Gastrocnemius medialis (tissue), 4 donors: ENCODE data around the gene GPR141.

Source experiments
- CTCF ChIP-seq, 5 experiments: fragments of 450-650 bp in 3 of 5; fragments of 200-600 bp in 2 of 5; sonication (generic) in 2 of 5; IDR thresholded peaks in 4 of 5; conservative IDR thresholded peaks in 1 of 5; 1 replicate in 4 of 5; 2 replicates in 1 of 5; pipeline ENCODE4 v1.5.1; 2016 to 2019; ENCODE audit warnings: antibody characterized with exemption in 5 of 5, mild to moderate bottlenecking in 3 of 5, moderate library complexity in 3 of 5
- POLR2A ChIP-seq, 2 donors: fragments of 450-650 bp; IDR thresholded peaks; one replicate each; pipeline ENCODE4 v1.6.1; 2017; ENCODE audit warnings: antibody characterized with exemption in 2 of 2, mild to moderate bottlenecking in 2 of 2, moderate library complexity in 2 of 2

GRCh38 chr7:37718585-37718984 lies 35.0 kb downstream of the GPR141 start:
- TF ChIP-seq CTCF (IDR thresholded peaks at IDR 0.05 in 4 of 5, conservative IDR thresholded peaks at IDR 0.05 in 1 of 5) (no peak), POLR2A (IDR thresholded peaks at IDR 0.05) (no peak)
